Measurements from ENCODE around the gene COQ8A. TPM values are rescaled to one million over a fixed set of nuclear protein-coding genes. Genes with fewer than 3 reads are reported as not detected.

COQ8A gene
- total RNA-seq, 2 experiments from 2014 or later = 55.0 to 56.0 TPM

- no peak overlapping the region for H3K27ac ChIP-seq (ENCODE audit: low read depth in 1 of 2, low read length in 2 of 2)
- no peak overlapping the region for H3K4me3 ChIP-seq (ENCODE audit: low read length)
- H3K27me3 ChIP-seq (ENCODE audit: control insufficient read depth in 1 of 2, insufficient read depth in 2 of 2, low read length in 2 of 2) = no peaks in the 10 kb centered on the region
- Mint-ChIP-seq H3K27me3 (no peaks in the 10 kb centered on the region), H3K36me3 (ENCODE audit: low read depth) (peaks cover 31% of the 10 kb centered on the region), H3K9me3 (no peaks in the 10 kb centered on the region), H3K27ac (peak overlapping the region; percentile 55), H3K4me3 (peak overlapping the region; percentile 15), H3K4me1 (ENCODE audit: low read depth) (peaks cover 86% of the 10 kb centered on the region)
- ATAC-seq (ENCODE audit: poor library complexity) (no peak), DNase-seq (no peak)
- peaks cover 45% of the 10 kb centered on the region for H3K4me1 ChIP-seq (ENCODE audit: insufficient read depth, low read length)
- ChIA-PET POLR2A (no interaction called here), CTCF (interaction anchor here (1.0 kb wide), 1 partner anchor 60 kb away, joined by 3 read pairs; no protein-coding TSS in a partner anchor)
- intact Hi-C loops (cut with DNase I, micrococcal nuclease) = loop anchor here in 1 of 2 experiments (1.0 to 10.0 kb wide), 2 partner anchors 38 to 1141 kb away; partner anchors contain the start of gene ARF1
- no peak for TF ChIP-seq CTCF (IDR thresholded peaks at IDR 0.05)
- no peaks in the 10 kb centered on the region for H3K36me3 ChIP-seq (ENCODE audit: insufficient read depth, low read length)
- peaks cover 0 to 4% of the 10 kb centered on the region in 2 experiments for H3K9me3 ChIP-seq (ENCODE audit: control insufficient read depth in 1 of 2, insufficient read depth in 1 of 2, low read length in 2 of 2)
Measured at GRCh38 chr1:226943927-226944326, 3.8 kb downstream of the COQ8A start.

- ChIA-PET CTCF (no interaction called here), POLR2A (no interaction called here)
- no peaks in the 10 kb centered on the region for H3K9me3 Mint-ChIP-seq
- H3K27ac Mint-ChIP-seq = no peak overlapping the region
- DNase-seq (no peak), ATAC-seq (ENCODE audit: poor library complexity) (no peak)
- no peak overlapping the region for H3K27ac ChIP-seq (ENCODE audit: low read depth in 1 of 2, low read length in 2 of 2)
- peaks cover 35% of the 10 kb centered on the region for H3K4me1 ChIP-seq (ENCODE audit: insufficient read depth, low read length)
- peaks cover 2% of the 10 kb centered on the region for H3K36me3 ChIP-seq (ENCODE audit: insufficient read depth, low read length)
- intact Hi-C loops (cut with DNase I, micrococcal nuclease) = loop anchor here in 1 of 2 experiments (10.0 kb wide), 1 partner anchor 1140 kb away; the partner anchor contains the start of gene ARF1
- H3K9me3 ChIP-seq (ENCODE audit: control insufficient read depth in 1 of 2, insufficient read depth in 1 of 2, low read length in 2 of 2) = peaks cover 0 to 4% of the 10 kb centered on the region in 2 experiments
- no peak for TF ChIP-seq CTCF (IDR thresholded peaks at IDR 0.05)
- H3K27me3 Mint-ChIP-seq = no peaks in the 10 kb centered on the region
- H3K4me3 ChIP-seq (ENCODE audit: low read length) = no peak overlapping the region
- peaks cover 24% of the 10 kb centered on the region for H3K36me3 Mint-ChIP-seq (ENCODE audit: low read depth)
- H3K27me3 ChIP-seq (ENCODE audit: control insufficient read depth in 1 of 2, insufficient read depth in 2 of 2, low read length in 2 of 2) = no peaks in the 10 kb centered on the region
- peak overlapping the region; percentile 7 for H3K4me3 Mint-ChIP-seq
- H3K4me1 Mint-ChIP-seq (ENCODE audit: low read depth) = peaks cover 81% of the 10 kb centered on the region
Measured at GRCh38 chr1:226945106-226945857, 5.2 kb downstream of the COQ8A start.

GRCh38 chr1:226945858-226946245 is 5.8 kb downstream of the COQ8A start:
- no peaks in the 10 kb centered on the region for H3K9me3 Mint-ChIP-seq
- ATAC-seq (ENCODE audit: poor library complexity) (no peak), DNase-seq (no peak)
- H3K27me3 Mint-ChIP-seq = no peaks in the 10 kb centered on the region
- no peak overlapping the region for H3K4me3 Mint-ChIP-seq
- Histone ChIP-seq H3K27ac (ENCODE audit: low read depth in 1 of 2, low read length in 2 of 2) (no peak overlapping the region), H3K36me3 (ENCODE audit: insufficient read depth, low read length) (peaks cover 2% of the 10 kb centered on the region), H3K9me3 (ENCODE audit: control insufficient read depth in 1 of 2, insufficient read depth in 1 of 2, low read length in 2 of 2) (peaks cover 0 to 4% of the 10 kb centered on the region in 2 experiments), H3K4me1 (ENCODE audit: insufficient read depth, low read length) (peaks cover 30% of the 10 kb centered on the region), H3K4me3 (ENCODE audit: low read length) (no peak overlapping the region), H3K27me3 (ENCODE audit: control insufficient read depth in 1 of 2, insufficient read depth in 2 of 2, low read length in 2 of 2) (no peaks in the 10 kb centered on the region)
- intact Hi-C loops (cut with DNase I, micrococcal nuclease) = loop anchor here in 1 of 2 experiments (10.0 kb wide), 1 partner anchor 1139 kb away; the partner anchor contains the start of gene ARF1
- peaks cover 81% of the 10 kb centered on the region for H3K4me1 Mint-ChIP-seq (ENCODE audit: low read depth)
- TF ChIP-seq CTCF (IDR thresholded peaks at IDR 0.05) = no peak
- POLR2A ChIA-PET = no interaction called here
- peaks cover 24% of the 10 kb centered on the region for H3K36me3 Mint-ChIP-seq (ENCODE audit: low read depth)
- CTCF ChIA-PET = no interaction called here
- no peak overlapping the region for H3K27ac Mint-ChIP-seq

Measured in CD4-positive, alpha-beta T cell (primary cell).